Measurements from ENCODE around the gene ARHGAP45. TPM values are rescaled to one million over a fixed set of nuclear protein-coding genes. Genes with fewer than 3 reads are reported as not detected.
A peak's percentile ranks its signal among the peaks of the same experiment; 100 is the strongest.

The ARHGAP45 gene
- total RNA-seq, 3 donors from 2014 or later (not counting 1 experiment from before 2014, with no cell fraction given), result 535 to 601 (median 560) TPM

DNA sequence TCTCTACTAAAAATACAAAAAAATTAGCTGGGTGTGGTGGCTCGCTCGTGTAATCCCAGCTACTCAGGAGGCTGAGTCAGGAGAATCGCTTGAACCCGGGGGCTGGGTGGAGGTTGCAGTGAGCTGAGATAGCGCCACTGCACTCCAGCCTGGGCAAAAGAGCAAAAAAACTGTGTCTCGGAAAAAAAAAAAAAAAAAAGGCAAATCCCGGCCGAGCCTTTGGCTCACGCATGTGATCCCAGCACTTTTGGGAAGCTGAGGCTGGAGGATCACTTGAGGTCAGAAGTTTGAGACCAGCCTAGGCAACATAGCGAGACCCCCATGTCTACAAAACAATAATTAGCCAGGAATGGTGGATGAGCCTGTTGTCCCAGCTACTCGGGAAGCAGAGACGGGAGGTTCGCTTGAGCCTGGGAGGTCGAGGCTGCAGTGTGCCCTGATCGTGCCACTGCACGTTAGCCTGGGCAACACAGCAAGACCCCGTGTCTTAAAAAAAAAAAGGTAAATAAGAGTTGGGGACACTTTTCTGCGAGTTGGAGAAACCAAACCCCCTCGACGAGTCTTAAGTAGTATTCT is 36.3 kb downstream of the ARHGAP45 start:
- Mint-ChIP-seq H3K36me3 (no peaks in the 10 kb centered on the region), H3K9me3 (no peaks in the 10 kb centered on the region), H3K27ac (peak overlapping the region; percentile 88 to 89), H3K4me1 (peaks cover 9 to 31% of the 10 kb centered on the region in 2 donors), H3K27me3 (ENCODE audit: low read depth in 2 of 2) (no peaks in the 10 kb centered on the region), H3K4me3 (peak overlapping the region; percentile 76)
- ATAC-seq (no peak), DNase-seq (no peak)
- whole genome bisulfite sequencing (ENCODE audit: insufficient coverage), result 50% methylated on average over 20 of the region's 20 CpGs
- TF ChIP-seq, protein P1, sequence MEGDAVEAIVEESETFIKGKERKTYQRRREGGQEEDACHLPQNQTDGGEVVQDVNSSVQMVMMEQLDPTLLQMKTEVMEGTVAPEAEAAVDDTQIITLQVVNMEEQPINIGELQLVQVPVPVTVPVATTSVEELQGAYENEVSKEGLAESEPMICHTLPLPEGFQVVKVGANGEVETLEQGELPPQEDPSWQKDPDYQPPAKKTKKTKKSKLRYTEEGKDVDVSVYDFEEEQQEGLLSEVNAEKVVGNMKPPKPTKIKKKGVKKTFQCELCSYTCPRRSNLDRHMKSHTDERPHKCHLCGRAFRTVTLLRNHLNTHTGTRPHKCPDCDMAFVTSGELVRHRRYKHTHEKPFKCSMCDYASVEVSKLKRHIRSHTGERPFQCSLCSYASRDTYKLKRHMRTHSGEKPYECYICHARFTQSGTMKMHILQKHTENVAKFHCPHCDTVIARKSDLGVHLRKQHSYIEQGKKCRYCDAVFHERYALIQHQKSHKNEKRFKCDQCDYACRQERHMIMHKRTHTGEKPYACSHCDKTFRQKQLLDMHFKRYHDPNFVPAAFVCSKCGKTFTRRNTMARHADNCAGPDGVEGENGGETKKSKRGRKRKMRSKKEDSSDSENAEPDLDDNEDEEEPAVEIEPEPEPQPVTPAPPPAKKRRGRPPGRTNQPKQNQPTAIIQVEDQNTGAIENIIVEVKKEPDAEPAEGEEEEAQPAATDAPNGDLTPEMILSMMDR (IDR thresholded peaks at IDR 0.05), result no peak
- Histone ChIP-seq H3K27me3 (ENCODE audit: control insufficient read depth, insufficient read depth, low read length) (no peaks in the 10 kb centered on the region), H3K27ac (ENCODE audit: low read length) (peak overlapping the region; percentile 57), H3K4me3 (ENCODE audit: low read length) (peak overlapping the region; percentile 3), H3K36me3 (ENCODE audit: control insufficient read depth, insufficient read depth, low read length) (peaks cover 9% of the 10 kb centered on the region), H3K4me1 (ENCODE audit: control insufficient read depth, insufficient read depth, low read length) (peaks cover 60% of the 10 kb centered on the region), H3K9me3 (ENCODE audit: control insufficient read depth, insufficient read depth, low read length) (no peaks in the 10 kb centered on the region)
- intact Hi-C loops (cut with micrococcal nuclease), result loop anchor here (1.0 to 5.0 kb wide), 3 partner anchors 8 to 82 kb away; partner anchors contain the start of genes ARHGAP45, POLR2E, RNU6-2 and TMEM259

DNA sequence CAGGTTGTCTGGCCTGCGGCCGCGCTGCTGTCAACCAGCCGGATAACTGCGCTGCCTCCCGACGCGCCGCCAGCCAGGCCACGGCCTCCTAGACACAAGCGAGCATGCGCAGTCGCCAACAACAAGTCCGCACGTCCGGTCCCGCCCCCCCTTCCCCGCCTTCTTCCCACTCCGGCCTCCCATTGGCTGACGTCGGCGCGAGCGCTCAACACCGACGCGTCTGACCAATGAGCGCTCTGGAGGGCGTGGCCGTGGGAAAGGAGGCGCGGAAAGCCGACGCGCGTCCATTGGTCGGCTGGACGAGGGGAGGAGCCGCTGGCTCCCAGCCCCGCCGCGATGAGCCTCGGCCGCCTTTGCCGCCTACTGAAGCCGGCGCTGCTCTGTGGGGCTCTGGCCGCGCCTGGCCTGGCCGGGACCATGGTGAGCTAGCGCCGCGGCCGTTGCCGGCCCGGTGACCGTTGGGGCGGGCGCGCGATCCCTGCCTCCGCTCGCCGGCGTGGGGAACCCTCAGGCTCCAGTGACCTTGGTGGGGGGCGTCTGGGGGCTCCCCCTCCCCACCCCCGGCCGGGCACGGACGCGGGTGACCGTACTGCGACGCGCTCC is 36.8 kb downstream of the ARHGAP45 start, which contains the start of gene GPX4:
Gene GPX4, plus strand, starts transcription at position 287 of the 603 bp plus-strand sequence. Its CDS starts 50 bp downstream, at position 337.
- no peaks in the 10 kb centered on the region for H3K27me3 Mint-ChIP-seq (ENCODE audit: low read depth in 2 of 2)
- TF ChIP-seq, protein P1 (IDR thresholded peaks at IDR 0.05), result no peak
- H3K4me1 ChIP-seq (ENCODE audit: control insufficient read depth, insufficient read depth, low read length), result peaks cover 58% of the 10 kb centered on the region
- no peaks in the 10 kb centered on the region for H3K27me3 ChIP-seq (ENCODE audit: control insufficient read depth, insufficient read depth, low read length)
- peak within 1 kb of the TSS; percentile 76 for H3K4me3 Mint-ChIP-seq
- peaks cover 9 to 25% of the 10 kb centered on the region in 2 donors for H3K4me1 Mint-ChIP-seq
- peak within 1 kb of the TSS; percentile 88 to 89 for H3K27ac Mint-ChIP-seq
- ATAC-seq, result peak; percentile 81 to 93 (median 83)
- under 1% methylated on average over 75 of the region's 75 CpGs for WGBS (ENCODE audit: insufficient coverage)
- intact Hi-C loops (cut with micrococcal nuclease), result loop anchor here (1.0 to 5.0 kb wide), 4 partner anchors 9 to 137 kb away; partner anchors contain the start of genes ARHGAP45, ATP5F1D, POLR2E and RNU6-2
- H3K4me3 ChIP-seq (ENCODE audit: low read length), result peak within 1 kb of the TSS; percentile 75
- H3K9me3 ChIP-seq (ENCODE audit: control insufficient read depth, insufficient read depth, low read length), result no peaks in the 10 kb centered on the region
- H3K36me3 ChIP-seq (ENCODE audit: control insufficient read depth, insufficient read depth, low read length), result peaks cover 9% of the 10 kb centered on the region
- peak; percentile 96 to 100 for DNase-seq
- H3K9me3 Mint-ChIP-seq, result no peaks in the 10 kb centered on the region
- H3K36me3 Mint-ChIP-seq, result no peaks in the 10 kb centered on the region
- peak within 1 kb of the TSS; percentile 90 for H3K27ac ChIP-seq (ENCODE audit: low read length)

- TF ChIP-seq, protein P1 (IDR thresholded peaks at IDR 0.05), result no peak
- Mint-ChIP-seq H3K27ac (peak overlapping the region; percentile 88 to 89), H3K36me3 (no peaks in the 10 kb centered on the region), H3K4me3 (peak overlapping the region; percentile 75), H3K4me1 (peaks cover 9 to 23% of the 10 kb centered on the region in 2 donors), H3K9me3 (no peaks in the 10 kb centered on the region), H3K27me3 (ENCODE audit: low read depth in 2 of 2) (no peaks in the 10 kb centered on the region)
- no peaks in the 10 kb centered on the region for H3K27me3 ChIP-seq (ENCODE audit: control insufficient read depth, insufficient read depth, low read length)
- under 1% methylated on average over 93 of the region's 93 CpGs for WGBS (ENCODE audit: insufficient coverage)
- ATAC-seq, result peak; percentile 50 to 75 (median 62)
- H3K4me1 ChIP-seq (ENCODE audit: control insufficient read depth, insufficient read depth, low read length), result peaks cover 55% of the 10 kb centered on the region
- peak; percentile 83 to 88 for DNase-seq
- H3K9me3 ChIP-seq (ENCODE audit: control insufficient read depth, insufficient read depth, low read length), result no peaks in the 10 kb centered on the region
- H3K4me3 ChIP-seq (ENCODE audit: low read length), result peak overlapping the region; percentile 75
- H3K36me3 ChIP-seq (ENCODE audit: control insufficient read depth, insufficient read depth, low read length), result peaks cover 9% of the 10 kb centered on the region
- intact Hi-C loops (cut with micrococcal nuclease), result loop anchor here (2.0 to 5.0 kb wide), 2 partner anchors 37 to 136 kb away; partner anchors contain the start of genes ARHGAP45 and ATP5F1D
- H3K27ac ChIP-seq (ENCODE audit: low read length), result peak overlapping the region; percentile 90
These were observed 37.5 kb downstream of the ARHGAP45 start for GRCh38 chr19:1104311-1105007.
